Kidney epithelial cell (primary cell): ENCODE results near the gene BTN2A1. TPM values are rescaled to one million over a fixed set of nuclear protein-coding genes. Genes with fewer than 3 reads are reported as not detected.
A peak's percentile ranks its signal among the peaks of the same experiment; 100 is the strongest.

ENCODE experiments used
- DNase-seq: peaks from one replicate; pipeline ENCODE4 v3.0.0-alpha.2; 2010; ENCODE audit warnings: low read depth
- H3K27me3 ChIP-seq: 2 replicates; pipeline ENCODE4 v1.6.0; 2011; ENCODE audit warnings: low read length; ENCODE audit not compliant: control insufficient read depth, insufficient read depth
- H3K36me3 ChIP-seq: 2 replicates; pipeline ENCODE4 v1.5.1; 2011; ENCODE audit warnings: low read length; ENCODE audit not compliant: control insufficient read depth, insufficient read depth
- H3K4me3 ChIP-seq: 2 replicates; pipeline ENCODE4 v1.5.1; 2011; ENCODE audit warnings: low read depth, mild to moderate bottlenecking, control low read depth, low read length
- CTCF ChIP-seq: IDR thresholded peaks from 2 replicates; pipeline ENCODE4 v1.5.1; 2011; ENCODE audit warnings: mild to moderate bottlenecking, moderate library complexity, low read length, control low read depth, inconsistent platforms; ENCODE audit not compliant: insufficient read depth, poor library complexity, severe bottlenecking
- total RNA-seq: library from RNA; depleted of rRNA; stranded (reverse); fragments of >200 nt; gene quantifications from 2 replicates; pipeline ENCODE4 v1.2.3, GENCODE V29; 2015

The BTN2A1 gene
- total RNA-seq, 1 donor from 2014 or later: 17.5 TPM

DNA sequence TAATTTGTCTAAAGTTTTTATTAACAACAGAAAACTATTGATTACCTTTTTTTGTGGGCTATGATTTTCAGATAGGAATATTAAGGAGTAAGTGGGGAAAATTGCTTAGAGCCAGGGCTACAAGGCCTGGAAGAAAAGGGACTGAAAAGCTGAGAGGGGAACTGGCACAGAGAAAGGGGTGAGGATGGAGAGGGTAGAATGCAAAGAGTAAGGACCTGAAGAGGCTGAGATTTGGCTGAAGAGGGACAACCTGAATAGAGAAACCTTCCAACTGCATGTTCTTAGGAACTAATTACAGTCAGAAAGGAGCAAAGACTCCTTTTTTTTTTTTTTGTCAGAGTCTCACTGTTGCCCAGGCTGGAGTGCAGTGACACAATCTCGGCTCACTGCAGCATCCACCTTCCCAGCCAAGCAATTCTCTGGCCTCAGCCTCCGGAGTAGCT, 16.7 kb downstream of the BTN2A1 start:
- DNase-seq: no peak
- TF ChIP-seq CTCF: no peak
- H3K27me3 ChIP-seq: no peaks in the 10 kb centered on the region
- H3K4me3 ChIP-seq: peak overlapping the region; percentile 44
- H3K36me3 ChIP-seq: no peaks in the 10 kb centered on the region

GRCh38 chr6:26475823-26476729, 18.3 kb downstream of the BTN2A1 start:
- TF ChIP-seq CTCF: no peak
- H3K4me3 ChIP-seq: no peak overlapping the region
- DNase-seq: no peak
- no peaks in the 10 kb centered on the region for H3K27me3 ChIP-seq
- H3K36me3 ChIP-seq: no peaks in the 10 kb centered on the region

- no peaks in the 10 kb centered on the region for H3K27me3 ChIP-seq
- no peak for TF ChIP-seq CTCF
Measured at GRCh38 chr6:26476896-26477295, 19.1 kb downstream of the BTN2A1 start.

GRCh38 chr6:26477426-26477825, 19.7 kb downstream of the BTN2A1 start:
- DNase-seq: no peak
- Histone ChIP-seq H3K27me3 (no peaks in the 10 kb centered on the region), H3K4me3 (no peak overlapping the region), H3K36me3 (no peaks in the 10 kb centered on the region)
- TF ChIP-seq CTCF: no peak

More at GRCh38 chr6:26476896-26477295, 19.1 kb downstream of the BTN2A1 start:
- no peak for DNase-seq
- Histone ChIP-seq H3K36me3 (no peaks in the 10 kb centered on the region), H3K4me3 (no peak overlapping the region)

DNA sequence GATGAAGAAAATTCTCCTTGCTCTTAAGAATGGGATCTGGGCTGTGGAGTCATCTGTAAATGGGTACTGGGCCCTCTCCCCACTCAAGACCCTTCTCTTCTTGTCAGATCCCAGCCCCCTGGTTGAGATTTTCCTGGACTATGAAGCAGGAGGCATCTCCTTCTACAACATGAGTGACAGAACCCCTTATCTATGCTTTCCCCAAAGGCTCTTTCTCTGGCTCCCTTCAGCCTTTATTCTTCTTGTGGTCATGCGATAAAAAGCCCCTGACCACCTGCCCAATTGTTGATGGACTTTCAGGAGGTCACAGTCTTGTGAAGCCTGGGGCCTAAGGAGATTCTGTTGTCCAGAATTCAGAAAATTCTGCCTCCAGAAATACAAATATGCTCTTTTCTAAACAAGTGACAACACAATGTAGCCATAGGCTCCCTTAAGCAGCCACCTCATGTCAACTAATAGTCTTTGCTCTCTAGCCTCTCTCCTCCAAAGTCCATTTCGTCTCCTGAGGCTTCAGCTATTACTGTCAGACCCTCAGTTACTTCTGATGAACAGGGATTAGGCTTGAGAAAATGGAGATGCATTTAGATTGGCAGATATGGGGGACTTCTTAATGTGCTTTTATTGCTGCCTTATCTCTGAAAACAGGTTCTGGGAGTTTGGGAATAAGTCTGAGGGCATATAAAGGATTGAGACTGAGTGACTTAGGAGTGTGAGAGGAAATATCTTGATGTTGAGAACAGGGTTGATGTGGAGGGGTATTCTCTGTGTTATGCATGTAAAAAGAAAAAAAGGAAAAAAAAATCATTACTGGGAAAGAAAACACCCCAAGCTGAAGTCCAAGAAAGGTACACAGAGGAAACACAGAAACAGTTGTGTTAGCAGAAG, 20.6 kb downstream of the BTN2A1 start:
- Histone ChIP-seq H3K4me3 (no peak overlapping the region), H3K27me3 (no peaks in the 10 kb centered on the region), H3K36me3 (no peaks in the 10 kb centered on the region)
- no peak for TF ChIP-seq CTCF
- no peak for DNase-seq
